ENCODE measurements around the gene FTL.

FTL gene

DNA sequence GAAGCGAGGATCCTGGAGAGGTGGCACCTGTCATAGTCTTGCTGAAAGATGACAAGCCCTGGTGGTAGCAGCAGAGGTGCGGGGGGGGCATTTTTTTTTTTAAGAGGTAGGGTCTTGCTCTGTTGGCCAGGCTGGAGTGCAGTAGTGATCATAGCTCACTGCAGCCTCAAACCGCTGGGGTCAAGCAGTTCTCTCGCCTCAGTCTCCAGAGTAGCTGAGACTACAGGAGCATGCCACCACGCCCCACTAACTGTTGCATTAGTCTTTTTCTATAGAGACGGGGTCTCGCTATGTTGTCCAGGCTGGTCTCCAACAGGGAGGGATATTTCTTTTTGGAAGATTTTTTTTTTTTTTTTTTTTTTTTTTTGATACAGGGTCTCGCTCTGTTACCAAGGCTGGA lies 7.1 kb upstream of the FTL start:
- H3K27ac ChIP-seq, result no peak overlapping the region; the same call in 1 of the 2 replicates
- TF ChIP-seq, protein P1, sequence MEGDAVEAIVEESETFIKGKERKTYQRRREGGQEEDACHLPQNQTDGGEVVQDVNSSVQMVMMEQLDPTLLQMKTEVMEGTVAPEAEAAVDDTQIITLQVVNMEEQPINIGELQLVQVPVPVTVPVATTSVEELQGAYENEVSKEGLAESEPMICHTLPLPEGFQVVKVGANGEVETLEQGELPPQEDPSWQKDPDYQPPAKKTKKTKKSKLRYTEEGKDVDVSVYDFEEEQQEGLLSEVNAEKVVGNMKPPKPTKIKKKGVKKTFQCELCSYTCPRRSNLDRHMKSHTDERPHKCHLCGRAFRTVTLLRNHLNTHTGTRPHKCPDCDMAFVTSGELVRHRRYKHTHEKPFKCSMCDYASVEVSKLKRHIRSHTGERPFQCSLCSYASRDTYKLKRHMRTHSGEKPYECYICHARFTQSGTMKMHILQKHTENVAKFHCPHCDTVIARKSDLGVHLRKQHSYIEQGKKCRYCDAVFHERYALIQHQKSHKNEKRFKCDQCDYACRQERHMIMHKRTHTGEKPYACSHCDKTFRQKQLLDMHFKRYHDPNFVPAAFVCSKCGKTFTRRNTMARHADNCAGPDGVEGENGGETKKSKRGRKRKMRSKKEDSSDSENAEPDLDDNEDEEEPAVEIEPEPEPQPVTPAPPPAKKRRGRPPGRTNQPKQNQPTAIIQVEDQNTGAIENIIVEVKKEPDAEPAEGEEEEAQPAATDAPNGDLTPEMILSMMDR (conservative IDR thresholded peaks at IDR 0.05; ENCODE audit: low read depth), result no peak
- no peak for DNase-seq (ENCODE audit: low spot score)
- CTCF ChIA-PET, result no interaction called here
- POLR2A ChIA-PET (ENCODE audit: low non-redundant PET), result interaction anchor here (0.7 kb wide), 1 partner anchor 236 kb away, joined by 8 read pairs; no protein-coding TSS in a partner anchor

DNA sequence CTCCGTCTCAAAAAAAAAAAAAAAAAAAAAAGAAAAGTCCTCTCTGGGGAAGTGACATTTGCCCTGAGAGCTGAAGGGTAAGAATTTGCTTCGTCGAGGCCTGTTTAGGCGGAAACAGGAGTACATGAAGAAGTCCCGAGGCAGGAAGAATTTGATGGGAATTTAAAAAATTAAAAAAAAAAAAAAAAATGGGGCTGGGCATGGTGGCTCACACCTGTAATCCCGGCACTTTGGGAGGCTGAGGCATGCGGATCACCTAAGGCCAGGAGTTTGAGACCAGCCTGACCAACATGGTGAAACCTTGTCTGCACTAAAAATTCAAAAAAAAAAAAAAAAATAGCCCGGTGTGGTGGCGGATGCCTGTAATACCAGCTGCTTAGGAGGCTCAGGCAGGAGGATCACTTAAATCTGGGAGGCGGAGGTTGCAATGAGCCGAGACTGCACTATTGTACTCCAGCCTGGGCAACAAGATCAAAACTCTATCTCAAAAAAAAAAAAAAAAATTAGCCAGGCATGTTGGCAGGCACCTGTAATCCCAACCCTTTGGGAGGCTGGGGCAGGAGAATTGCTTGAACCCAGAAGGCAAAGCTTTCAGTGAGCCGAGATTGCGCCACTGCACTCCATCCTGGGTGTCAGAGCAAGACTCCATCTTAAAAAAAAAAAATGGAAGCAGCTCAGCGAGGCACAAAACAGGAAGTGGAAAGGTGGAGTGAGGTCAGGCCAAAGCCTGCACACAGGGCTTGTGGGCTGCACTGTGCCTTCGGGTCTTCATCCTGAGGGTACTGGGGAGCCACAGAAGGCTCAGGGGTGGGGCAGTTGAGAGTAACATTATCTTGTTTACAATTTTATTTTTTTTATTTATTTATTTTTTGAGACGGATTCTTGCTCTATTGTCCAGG lies 5.5 kb upstream of the FTL start:
- DNase-seq (ENCODE audit: low spot score), result no peak
- POLR2A ChIA-PET (ENCODE audit: low non-redundant PET), result no interaction called here
- CTCF ChIA-PET, result interaction anchor here (0.6 to 0.9 kb wide), 2 partner anchors 117 to 266 kb away, joined by 3 to 8 read pairs; no protein-coding TSS in a partner anchor
- TF ChIP-seq, protein P1 (conservative IDR thresholded peaks at IDR 0.05; ENCODE audit: low read depth), result no peak
- H3K27ac ChIP-seq, result peak overlapping the region; percentile 95

DNA sequence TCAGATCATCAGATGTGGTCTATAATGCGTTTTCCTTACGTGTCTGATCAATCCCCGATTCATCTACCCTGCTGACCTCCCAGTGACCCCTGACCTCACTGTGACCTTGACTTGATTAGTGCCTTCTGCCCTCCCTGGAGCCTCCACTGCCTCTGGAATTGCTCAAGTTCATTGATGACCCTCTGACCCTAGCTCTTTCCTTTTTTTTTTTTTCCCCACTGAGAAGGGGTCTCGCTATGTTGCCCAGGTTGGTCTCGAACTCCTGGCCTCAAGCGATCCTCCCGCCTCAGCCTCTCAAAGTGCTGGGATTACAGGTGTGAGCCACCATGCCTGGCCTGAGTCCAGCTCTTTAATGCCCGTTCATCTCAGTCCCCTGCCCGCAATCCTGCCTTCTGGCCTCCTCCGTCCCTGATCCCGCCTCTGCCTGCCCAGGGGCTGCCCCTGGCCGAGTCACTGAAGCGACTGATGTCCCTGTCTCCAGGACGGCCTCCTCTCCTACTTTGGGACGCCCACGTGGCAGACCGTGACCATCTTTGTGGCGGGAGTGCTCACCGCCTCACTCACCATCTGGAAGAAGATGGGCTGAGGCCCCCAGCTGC lies 4.0 kb upstream of the FTL start:
- TF ChIP-seq, protein P1 (conservative IDR thresholded peaks at IDR 0.05; ENCODE audit: low read depth), result no peak
- ChIA-PET POLR2A (ENCODE audit: low non-redundant PET) (no interaction called here), CTCF (interaction anchor here (0.7 to 1.4 kb wide), 2 partner anchors 10 to 1976 kb away, joined by 3 read pairs; no protein-coding TSS in a partner anchor)
- H3K27ac ChIP-seq, result peak overlapping the region; percentile 95
- DNase-seq (ENCODE audit: low spot score), result no peak

DNA sequence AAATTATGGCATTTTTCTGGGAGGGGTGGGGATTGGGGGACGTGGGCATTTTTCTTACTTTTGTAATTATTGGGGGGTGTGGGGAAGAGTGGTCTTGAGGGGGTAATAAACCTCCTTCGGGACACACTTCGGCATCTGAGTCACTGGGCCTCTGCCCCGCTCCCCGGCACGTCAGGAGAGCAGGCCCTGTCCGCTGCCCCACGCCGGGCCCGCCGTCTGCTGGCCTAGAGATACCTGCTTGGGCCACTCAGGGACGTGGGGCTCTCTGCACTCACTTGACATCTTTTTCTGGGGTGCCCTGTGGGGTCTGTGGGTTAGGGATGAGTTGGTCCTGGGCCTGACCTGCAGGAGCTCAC lies 3.5 kb upstream of the FTL start:
- POLR2A ChIA-PET (ENCODE audit: low non-redundant PET), result interaction anchor here (0.8 kb wide), 1 partner anchor 9 kb away, joined by 5 read pairs; no protein-coding TSS in a partner anchor
- TF ChIP-seq, protein P1 (conservative IDR thresholded peaks at IDR 0.05; ENCODE audit: low read depth), result no peak
- DNase-seq (ENCODE audit: low spot score), result no peak

DNA sequence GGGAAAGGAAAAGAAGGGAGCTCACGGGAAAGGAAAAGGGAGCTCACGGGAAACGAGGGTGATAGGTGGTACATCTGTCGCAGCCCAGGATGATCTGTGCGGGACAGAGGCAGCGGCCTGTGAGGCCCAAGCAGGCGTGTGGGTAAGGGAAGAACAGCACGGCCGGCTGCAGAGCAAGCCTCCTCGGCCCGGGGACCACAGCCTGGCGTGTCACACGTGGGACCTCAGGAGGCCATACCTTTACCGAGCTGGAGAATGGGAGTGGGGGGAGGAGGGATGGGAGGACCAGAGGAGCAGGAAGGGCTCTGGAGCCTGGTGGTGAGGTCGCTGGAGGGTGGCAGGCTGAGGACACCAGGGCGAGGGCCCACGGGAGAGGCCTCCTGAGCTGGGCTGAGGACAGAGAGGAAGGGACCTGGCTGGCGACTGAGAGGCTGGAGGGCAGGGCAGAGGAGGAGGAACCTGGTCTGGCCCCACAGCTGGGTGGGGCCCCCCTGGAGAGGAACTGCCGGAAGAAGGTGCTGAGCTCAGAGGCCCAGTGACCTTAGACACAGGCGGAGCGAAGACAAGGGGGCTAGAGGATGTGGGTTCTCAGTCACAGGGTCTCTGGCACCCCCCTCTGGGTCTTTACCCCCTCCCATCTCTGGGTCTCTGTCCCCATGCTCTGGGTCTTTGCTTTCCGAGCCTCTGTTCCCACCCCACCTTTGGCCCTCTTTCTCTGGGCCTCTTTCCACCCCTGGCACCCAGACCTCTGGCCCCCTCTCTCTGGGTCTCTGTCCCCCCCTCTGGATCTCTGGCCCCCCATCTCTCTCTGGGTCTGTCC lies 2.9 kb upstream of the FTL start:
- H3K27ac ChIP-seq, result peak overlapping the region; percentile 95
- no peak for DNase-seq (ENCODE audit: low spot score)
- TF ChIP-seq, protein P1 (conservative IDR thresholded peaks at IDR 0.05; ENCODE audit: low read depth), result no peak
- ChIA-PET CTCF (interaction anchor here (0.7 to 1.4 kb wide), 2 partner anchors 8 to 1977 kb away, joined by 3 read pairs; no protein-coding TSS in a partner anchor), POLR2A (ENCODE audit: low non-redundant PET) (interaction anchor here (0.7 to 0.8 kb wide), 2 partner anchors 9 to 10 kb away, joined by 4 to 5 read pairs; no protein-coding TSS in a partner anchor)

More for the DNA sequence above, 3.5 kb upstream of the FTL start:
- CTCF ChIA-PET, result interaction anchor here (0.7 to 1.4 kb wide), 2 partner anchors 9 to 1977 kb away, joined by 3 read pairs; no protein-coding TSS in a partner anchor
- H3K27ac ChIP-seq, result peak overlapping the region; percentile 95

DNA sequence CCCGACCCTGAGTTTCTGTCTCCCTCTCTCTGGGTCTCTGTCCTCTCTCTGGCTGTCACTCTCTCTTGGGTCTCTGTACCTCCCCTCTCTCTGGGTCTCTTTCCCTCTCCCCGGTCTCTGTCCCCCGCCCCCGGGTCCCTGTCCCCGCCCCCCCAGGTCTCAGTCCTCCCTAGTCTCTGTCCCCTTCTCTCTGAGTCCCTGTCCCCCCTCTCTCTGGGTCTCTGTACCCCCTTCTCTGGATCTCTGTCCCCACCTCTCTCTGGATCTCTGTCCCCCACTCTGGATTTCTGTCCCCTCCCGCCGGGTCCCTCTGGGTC lies 2.3 kb upstream of the FTL start:
- TF ChIP-seq, protein P1 (conservative IDR thresholded peaks at IDR 0.05; ENCODE audit: low read depth), result no peak
- H3K27ac ChIP-seq, result peak overlapping the region; percentile 95
- ChIA-PET CTCF (interaction anchor here (1.4 kb wide), 1 partner anchor 8 kb away, joined by 3 read pairs; no protein-coding TSS in a partner anchor), POLR2A (ENCODE audit: low non-redundant PET) (interaction anchor here (0.7 kb wide), 1 partner anchor 9 kb away, joined by 4 read pairs; no protein-coding TSS in a partner anchor)
- DNase-seq (ENCODE audit: low spot score), result no peak
